A172 (cell line): Measurements from ENCODE around the gene CSNK1E. TPM values are rescaled to one million over a fixed set of nuclear protein-coding genes. Genes with fewer than 3 reads are reported as not detected.
"Not testable (repeated sequence)": the region's sequence is repeated elsewhere in the genome, so short reads cannot be mapped to it uniquely, and the experiment has no call there.

Experiments used
- DNase-seq: peaks from one replicate; pipeline ENCODE4 v3.0.0-alpha.2; 2015; ENCODE audit warnings: low spot score
- total RNA-seq: library from RNA; depleted of rRNA; stranded (reverse); fragments of >200 nt; shearing (Covaris generic); gene quantifications from 2 replicates; pipeline ENCODE4 v1.2.3, GENCODE V29; 2014; rRNA removed

The CSNK1E gene
- 61.3 and 67.5 TPM in 2 replicates for total RNA-seq

DNA sequence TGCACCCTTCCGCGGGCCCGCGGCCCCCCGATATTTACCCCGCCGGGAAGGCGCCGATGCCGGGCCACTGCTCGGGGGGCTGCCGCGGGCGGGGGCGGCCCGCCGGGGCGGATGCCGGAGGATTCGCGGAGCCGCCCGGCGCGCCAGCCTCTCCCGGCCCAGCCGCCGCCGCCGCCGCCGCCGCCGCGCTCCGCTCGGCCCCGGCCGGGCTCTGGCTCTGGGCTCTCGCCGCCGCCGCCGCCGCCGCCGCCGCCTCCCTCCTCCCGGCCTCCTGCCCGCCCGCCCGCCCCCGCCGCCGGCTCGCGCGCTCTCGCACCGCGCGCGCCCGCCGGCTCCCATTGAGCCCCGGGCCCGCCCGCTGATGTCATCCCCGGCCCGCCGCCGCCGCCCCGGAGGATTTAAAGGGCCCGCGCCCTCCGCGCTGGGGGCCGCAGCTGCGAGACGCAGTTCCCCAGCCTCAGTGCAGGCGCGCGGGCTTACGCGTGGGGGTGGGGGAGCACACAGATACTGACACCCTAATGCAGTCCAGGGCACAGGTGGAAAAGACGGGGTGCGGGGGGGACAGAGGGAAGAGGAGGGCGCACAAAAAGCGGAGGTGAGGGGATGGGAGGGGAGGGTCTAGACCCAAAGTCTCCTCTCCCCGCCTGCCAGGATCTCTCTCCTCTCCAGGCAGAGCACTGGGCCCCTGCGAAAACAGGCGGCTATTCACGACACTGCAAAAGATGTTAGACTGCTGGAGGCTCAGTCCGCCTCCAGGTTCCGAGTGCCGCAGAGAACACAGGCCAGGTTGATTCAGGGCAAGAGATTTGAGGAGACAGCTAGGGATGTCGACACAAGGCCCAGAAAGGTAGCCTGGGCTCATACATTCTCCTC lies at the start of gene CSNK1E:
Gene CSNK1E (minus strand): TSS at position 312 of the 873 bp plus-strand sequence. CDS start 3,276 bp downstream, outside the sequence.
- no peak for DNase-seq

DNA sequence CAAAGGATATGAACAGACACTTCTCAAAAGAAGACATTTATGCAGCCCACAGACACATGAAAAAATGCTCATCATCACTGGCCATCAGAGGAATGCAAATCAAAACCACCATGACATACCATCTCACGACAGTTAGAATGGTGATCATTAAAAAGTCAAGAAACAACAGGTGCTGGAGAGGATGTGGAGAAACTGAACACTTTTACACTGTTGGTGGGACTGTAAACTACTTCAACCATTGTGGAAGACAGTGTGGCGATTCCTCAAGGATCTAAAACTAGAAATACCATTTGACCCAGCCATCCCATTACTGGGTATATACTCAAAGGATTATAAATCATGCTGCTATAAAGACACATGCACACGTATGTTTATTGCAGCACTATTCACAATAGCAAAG lies 48.6 kb upstream of the CSNK1E start:
- DNase-seq: not testable (repeated sequence)

DNA sequence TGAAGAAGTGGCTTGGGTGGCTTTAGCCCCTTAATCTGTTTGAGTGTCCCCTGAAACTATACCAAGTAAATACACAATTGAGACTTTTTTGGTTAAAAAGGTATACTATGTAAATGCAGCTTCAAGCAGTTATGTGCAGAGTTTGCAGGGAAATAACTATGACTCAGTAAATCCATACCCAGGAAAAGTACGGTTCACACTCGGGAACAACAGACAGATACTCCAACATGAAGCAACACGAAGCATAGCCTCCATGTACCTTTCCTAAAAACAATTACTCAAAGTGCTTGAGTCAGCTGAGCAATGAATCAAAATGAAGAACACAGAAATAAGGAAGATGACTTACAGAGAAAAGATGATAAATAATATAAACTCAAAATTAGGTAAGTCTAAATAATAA lies 47.9 kb upstream of the CSNK1E start:
- not testable (repeated sequence) for DNase-seq

DNA sequence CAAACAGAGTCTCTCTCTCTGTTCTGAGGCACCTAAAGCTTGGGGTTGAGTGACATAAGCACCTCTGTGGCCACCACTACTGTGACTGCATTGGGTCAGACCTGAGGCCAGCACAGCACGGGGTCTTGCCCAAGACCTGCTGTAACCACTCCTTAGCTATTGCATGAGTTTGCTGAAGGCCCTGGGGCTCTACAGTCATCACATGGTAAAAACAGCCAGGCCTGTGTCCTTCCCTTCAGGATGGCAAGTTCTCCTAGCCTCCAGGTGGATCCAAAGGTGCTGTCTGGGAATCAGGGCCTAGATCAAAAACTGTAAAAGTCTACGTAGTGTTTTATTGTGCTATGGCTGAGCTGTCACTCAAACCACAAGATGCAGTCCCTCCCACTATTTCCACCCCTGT lies 43.3 kb upstream of the CSNK1E start:
- not testable (repeated sequence) for DNase-seq

DNA sequence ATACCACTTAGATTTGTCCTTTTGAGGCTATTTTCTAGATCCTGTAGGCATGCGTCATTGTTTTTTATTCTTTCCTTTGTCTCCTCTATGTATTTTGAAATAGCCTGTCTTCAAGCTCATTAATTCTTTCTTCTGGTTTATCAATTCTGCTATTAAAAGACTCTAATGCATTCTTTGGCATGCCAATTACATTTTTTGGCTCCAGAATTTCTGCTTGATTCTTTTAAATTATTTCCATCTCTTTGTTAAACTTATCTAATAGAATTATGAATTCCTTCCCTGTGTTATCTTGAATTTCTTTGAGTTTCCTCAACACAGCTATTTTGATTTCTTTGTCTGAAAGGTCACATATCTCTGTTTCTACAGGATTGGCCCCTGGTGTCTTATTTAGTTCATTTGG lies 42.6 kb upstream of the CSNK1E start:
- DNase-seq: not testable (repeated sequence)

DNA sequence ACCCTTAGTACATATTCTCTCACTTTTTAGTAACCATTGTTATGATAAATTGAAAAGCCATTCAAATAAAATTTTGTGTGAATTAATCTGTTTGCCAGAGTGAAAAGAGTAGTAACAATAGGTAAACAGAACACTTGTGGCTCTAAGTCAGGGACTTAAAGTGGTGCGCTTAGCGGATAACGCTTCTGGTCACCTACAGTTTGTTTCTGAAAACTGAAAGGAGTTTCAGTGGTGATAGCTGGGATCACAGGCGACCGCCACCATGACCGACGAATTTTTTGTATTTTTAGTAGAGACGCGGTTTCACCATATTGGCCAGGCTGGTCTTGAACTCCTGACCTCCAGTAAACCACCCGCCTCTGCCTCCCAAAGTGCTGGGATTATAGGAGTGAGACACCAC lies 40.7 kb upstream of the CSNK1E start:
- DNase-seq: not testable (repeated sequence)

DNA sequence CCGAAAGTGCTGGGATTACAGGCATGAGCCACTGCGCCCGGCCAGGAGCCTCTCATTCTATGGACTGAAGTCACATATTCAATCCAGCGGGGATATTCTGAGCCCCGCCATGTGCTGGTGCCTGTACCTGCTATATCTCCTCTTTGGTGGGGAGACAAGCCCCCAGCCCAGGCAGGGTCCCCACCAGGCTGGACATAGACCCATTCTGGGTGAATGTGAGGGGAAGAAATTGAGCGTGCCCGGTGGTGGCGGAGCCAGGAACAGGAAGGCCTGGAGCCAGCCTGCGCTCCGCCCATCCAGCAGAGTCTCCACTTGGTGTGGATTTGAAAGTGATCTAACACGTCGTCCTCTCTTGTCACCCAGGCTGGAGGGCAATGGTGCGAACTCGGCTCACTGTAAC lies 38.0 kb upstream of the CSNK1E start:
- no peak for DNase-seq

DNA sequence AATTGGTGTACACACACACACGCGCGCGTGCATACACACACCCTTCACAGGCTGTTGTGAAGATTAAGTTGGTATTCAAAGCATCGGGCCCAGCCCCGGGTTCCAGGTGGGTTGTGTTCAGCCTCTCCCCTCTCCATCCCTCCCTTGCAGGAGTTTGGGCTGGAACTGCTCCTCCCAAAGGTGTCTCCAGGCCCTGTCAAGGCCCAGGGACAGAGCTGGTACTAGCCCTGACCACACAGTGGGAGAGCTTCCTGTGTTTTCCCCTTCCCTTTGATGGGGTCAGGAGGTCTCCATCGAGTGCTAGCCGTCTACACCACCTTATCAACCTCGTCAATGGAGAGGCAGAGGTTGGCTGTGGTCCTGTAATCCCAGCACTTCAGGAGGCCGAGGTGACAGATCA lies 36.5 kb upstream of the CSNK1E start:
- no peak for DNase-seq

DNA sequence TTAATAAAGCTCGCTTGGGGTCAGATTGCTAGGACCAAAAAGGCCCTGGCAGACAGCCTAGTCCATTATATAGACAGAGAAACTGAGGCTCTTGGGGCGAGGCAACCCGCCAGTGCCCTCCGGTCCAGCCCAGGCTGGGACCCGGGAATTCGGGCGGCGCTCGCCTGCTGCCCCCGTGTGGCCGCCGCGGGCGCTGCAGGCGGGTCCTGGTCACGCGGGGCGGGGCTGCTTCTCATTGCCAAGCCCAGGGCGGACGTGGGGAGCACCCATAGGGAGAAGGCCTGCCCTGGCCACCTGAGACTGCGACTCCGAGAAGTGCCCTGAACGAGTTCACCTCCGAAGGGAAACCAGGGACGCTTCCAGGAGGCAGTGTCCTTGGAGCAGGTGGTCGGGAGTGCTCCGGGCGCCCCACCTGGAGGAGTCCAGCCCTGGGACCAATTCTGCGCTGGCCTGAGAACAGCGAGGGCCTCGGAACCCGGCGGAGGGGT lies 36.0 kb upstream of the CSNK1E start:
- peak; percentile 26 for DNase-seq

DNA sequence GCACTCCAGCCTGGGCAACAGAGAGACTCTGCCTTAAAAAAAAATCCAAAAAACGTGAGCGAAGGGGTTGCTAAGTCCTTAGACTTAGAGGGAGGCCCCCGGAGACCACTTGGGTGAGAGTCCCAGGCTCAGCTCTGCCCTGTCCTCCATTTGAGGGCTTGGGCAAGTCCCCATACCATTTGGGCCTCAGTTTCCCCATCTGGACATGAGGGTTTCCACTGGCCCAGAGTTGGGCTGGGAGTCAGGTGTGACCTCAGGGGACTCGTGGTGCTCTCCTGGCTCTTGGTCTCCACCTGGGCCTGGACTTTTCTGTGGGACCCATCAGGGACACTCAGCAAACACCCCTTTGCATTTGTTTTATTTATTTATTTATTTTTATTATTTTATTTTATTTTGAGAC lies 35.2 kb upstream of the CSNK1E start:
- DNase-seq: no peak

DNA sequence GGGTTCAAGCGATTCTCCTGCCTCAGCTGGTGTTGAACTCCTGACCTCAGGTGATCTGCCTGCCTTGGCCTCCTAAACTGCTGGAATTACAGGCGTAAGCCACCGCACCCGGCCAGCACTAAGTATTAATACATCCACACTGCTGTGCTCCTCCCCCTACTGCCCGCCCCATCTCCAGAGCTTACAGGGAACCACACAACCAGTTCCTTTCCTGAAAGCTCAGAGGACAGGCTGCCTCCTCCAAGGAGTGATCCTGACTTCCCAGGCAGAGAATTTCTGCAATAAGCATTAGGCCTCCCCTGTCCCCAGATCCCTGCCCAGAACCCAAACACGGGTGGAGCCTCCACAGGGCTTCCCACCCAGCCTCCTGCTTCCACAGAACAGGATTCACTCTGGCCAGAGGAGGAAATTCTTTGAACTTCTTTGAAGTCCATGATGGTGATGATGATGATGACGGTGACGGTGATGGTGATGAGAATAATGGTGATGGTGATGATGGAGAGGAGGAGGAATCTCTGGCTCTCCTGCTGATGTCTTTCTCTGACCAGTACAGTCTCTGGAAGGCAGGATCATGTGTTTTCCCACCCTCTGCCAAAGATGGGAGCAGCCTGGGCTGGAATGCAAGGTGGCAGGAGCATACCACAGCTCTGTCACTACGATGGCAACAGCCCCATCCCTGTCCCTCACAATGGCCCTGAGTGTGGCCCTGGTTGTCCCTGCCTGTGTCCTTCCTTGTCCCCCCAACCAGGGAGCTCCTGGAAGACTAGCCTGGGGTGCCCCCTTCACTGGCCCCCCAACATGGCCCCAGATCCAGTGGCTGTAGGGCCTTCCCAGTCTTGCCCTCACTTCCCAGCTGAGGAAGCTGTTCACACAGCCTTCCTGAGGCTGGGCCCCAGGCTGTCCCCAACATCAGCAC lies 33.5 kb upstream of the CSNK1E start:
- no peak for DNase-seq

DNA sequence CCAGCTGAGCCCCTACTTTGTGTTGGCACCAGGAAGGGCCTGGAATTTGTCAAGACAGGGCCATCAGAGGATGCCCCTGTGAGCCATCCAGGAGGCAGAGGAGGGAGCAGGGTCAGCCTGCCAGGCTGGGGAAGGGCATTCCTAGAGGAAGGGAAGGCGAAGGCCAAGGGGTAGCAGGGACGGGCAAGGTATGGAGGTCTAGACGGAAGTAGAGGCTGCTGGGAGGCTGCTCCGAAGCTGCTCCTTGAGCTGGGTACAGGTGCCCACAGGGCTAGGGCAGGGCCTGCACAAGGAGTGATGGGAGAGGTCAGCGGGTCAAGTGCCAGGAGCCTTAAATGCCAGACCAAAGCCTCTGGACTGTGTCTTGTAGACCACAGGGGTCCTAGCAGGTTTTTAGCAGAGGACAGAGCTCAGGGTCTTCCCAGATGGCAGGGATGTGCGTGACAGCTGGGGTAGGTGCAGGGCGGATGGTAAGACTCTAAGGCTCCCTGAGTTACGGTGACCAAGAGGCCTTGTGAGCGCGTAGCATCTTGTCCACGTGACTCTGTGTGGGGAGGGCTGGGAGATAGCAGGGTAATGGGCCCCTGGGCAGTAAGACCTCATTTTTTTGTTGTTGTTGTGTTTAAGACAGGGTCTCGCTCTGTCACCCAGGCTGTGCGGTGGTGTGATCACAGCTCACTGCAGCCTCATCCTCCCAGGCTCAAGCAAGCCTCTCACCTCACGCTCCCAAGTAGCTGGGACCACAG lies 31.7 kb upstream of the CSNK1E start:
- no peak for DNase-seq

DNA sequence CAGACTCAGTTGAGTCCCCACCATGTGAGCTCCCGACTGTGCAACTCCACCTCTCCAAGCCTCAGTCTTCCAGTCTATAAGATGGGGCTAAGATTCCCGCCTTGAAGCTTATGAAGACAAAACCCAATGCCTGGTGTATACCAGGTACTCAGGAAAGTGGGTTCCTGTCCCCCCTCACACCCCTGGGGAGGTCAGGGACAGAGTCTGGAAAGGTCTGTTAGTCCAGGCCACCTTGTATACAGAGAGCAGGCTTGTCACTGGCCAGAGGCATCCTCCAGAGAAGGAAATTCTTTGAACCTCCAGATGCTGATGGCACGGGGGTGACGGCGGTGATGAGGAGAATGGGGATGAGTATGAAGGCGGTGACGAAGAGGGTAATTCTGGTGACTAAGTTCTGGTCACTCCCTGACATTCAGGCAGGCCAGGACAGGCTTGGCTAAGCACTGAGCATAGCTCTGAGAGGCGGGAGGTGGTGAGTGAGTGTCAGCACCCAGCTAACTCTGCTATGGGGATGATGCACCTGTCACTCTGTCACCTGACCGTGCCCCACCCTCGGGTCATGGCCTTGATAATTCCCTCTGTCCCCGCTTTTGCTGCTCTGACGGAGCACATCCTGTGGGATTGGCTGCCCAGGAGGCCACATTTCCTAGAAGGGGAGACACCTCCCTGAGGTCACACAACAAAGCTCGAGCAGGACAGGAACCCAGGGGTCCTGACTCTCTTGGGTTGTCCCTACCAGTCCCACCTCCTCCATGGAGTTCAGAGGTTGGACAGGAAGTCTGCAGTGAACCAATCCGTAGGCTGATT lies 30.9 kb upstream of the CSNK1E start:
- DNase-seq: peak; percentile 65

DNA sequence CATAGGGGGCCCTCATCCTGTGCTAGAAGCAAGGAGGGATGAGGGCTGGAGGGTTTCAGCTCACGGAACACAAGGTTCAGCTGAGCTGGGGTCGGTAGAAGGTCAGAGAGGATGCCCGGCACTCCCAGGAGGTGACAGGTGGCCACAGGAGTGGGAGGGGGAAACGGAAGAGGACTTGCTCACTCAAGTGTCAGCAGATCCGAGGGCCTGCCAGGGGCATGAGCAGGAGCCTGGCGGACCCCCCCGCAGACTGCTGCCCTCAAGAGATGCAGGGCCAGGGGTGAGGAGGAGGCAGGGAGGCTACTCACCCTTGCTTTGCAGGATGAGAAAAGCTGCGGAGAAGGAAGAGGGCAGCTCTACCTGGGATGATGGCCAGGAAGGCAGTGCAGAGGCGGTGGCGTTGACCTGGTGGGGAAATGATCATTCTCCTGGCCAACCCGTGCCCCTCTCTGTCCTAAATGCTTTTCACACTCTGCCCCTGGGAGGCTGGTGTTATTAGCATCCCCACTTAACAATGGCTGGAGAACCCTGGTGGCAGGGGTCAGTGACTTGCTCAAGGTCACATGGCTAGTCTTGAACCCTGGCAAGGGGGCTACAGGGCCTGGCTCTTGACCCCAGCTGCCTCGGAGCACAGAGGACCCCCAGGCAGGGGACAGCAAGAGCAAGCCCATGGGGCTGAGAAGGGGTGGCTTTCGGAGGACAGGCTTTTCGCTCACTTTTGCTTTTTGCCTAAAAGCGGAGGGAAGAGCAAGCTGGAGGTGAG lies 30.1 kb upstream of the CSNK1E start:
- no peak for DNase-seq

DNA sequence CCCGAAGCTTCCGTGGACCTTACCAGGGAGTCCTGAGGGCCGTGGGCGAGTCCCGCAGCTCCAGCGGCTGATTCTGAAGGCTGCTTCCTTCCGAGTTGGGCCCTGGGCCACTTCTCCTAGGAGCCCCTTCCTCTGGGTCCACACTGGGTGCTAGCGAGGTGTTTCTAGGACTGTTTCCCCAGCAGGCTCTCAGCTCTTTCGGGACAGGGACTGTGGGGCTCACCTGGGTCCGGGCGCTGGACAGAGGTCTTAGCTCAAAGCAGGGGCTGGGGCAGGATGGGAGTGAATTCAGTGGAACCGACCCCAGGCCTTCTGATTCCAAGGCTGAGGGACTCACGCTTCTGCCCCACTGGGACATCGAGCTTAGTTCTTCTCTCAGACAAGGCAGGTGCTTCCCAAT lies 29.3 kb upstream of the CSNK1E start:
- DNase-seq: no peak

DNA sequence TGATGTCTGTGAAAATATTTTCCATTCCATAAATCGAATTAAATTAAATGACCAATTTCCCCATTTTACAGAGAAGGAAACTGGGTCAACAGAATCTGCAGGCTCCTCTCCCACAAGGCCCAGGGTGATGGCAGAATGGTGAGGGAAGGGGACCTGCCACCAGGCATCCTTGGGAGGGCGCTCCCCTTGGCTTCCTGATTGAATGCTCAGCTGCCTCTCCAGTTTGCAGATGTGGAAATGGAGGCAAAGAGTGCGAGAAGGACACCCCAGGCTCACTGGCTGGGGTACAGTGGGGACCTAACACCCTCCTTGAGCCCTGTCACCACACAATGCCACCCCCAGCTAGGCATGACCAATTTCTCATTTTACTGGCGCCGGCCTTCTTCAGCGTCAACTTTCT lies 28.5 kb upstream of the CSNK1E start:
- DNase-seq: no peak

DNA sequence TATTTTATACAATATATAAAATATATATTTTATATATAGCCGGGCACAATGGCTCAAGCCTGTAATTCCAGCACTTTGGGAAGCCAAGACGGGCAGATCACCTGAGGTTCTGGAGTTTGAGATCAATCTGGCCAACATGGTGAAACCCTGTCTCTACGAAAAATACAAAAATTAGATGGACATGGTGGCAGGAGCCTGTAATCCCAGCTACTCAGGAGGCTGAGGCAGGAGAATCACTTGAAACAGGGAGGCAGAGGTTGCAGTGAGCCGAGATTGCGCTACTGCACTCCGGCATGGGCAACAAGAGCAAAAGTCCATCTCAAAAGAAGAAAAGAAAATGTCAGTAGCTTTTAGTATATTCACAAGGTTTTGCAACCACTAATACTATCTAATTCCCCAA lies 22.7 kb upstream of the CSNK1E start:
- DNase-seq: not testable (repeated sequence)

DNA sequence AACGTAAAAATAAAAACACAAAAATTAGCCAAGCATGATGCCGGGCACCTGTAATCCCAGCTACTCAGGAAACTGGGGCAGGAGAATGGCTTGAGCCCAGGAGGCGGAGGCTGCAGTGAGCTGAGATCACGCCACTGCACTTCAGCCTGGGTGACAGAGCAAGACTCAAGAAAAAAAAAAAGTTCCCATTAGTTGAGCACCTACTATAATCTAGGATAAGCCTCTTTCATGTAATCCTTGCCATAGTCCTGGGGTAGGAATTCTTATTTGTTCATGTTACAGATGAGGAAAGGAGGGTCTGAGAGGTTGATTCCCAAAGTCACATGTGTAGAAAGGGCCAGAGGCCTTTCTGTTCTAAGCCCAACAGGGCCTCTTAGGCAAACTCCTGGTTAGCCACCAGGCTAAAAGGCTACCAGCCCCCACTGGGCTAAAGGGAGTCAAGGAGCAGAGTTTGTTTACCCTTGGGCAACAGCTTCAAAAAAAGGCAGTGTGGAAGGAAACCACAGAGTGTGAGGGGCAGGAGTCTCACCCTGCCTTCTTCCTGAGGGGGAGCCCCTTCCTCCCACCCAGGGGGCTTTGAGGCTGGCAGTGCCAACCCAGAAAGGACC lies 21.6 kb upstream of the CSNK1E start:
- DNase-seq: no peak

DNA sequence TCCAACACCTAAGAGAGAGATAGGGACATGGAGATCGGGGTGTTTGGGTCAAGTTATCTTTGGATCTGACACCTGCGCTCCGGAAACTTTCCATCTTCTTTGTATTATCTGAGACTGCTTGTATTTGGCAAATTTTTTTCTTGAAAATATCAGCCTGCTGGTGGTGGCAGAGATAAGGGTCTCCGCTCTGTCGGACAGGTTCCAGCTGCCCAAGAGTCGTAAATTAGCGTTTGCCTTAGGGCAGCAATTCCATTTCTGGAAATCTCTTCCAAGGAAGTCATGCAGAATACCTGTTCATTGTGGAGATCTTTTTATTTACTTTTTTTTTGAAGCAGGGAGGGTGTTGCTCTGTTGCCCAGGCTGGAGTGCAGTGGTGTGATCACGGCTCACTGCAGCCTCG lies 19.5 kb upstream of the CSNK1E start:
- no peak for DNase-seq

DNA sequence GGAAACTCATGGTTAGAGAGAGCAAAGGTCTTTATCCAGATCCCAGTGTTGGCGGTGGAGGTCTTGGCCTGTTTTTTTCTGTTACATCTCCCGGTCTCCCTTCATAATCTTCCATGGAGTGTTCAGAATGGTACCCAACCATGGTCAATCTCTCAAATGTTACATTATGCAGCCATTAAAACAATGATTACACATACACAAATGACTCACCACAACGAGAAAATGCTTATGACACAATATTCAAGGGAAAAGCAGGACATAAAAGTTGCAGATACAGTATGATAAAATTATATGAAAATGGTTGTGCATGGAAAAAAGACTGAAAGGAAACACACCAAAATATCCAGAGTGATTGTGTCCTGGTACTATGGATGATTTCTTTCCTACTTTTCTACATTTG lies 17.8 kb upstream of the CSNK1E start:
- no peak for DNase-seq
